ENCODE data around the gene IL1RAPL1. TPM values are rescaled to one million over a fixed set of nuclear protein-coding genes. Genes with fewer than 3 reads are reported as not detected.

Gene IL1RAPL1
- total and polyA plus RNA-seq, 2 donors (not counting 3 experiments of a cell fraction or from before 2014, with no cell fraction given), result 0.79 to 1.3 TPM

DNA sequence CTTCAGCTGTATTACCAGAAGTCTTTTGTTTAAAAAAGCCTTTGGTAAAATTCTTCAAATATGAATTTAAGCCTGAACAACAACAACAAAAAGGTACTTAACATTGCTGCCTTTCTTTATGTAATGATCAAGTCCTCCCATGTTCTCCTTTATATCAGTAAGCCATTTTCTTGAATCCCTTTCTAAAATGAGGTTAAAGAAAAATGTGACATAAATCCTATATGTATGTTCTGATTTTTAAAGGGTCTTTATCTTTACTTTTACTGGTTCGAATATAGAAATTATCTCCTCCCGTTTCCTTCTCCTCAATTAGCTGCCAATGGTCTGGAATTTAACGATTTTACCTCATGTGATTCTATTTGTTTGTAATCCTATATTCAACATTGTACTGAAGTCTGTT is 522.8 kb downstream of the IL1RAPL1 start:
- dilution Hi-C loops (cut with MboI; ENCODE audit: extremely low pct_ligation_motif_present, low sequenced_read_pairs), result no loop called here
- H3K4me3 ChIP-seq (replicated peaks in 1 of 3; ENCODE audit: insufficient read depth in 1 of 3, low read depth in 1 of 3, low read length in 3 of 3), result no peak overlapping the region
- CTCF ChIA-PET, result no interaction called here
- DNase-seq (ENCODE audit: low read depth, low spot score) (no peak), FAIRE-seq (no peak)
- H4K20me1 ChIP-seq (replicated peaks; ENCODE audit: control insufficient read depth, extremely low read depth, insufficient read depth, low read length), result no peaks in the 10 kb centered on the region
- no peaks in the 10 kb centered on the region for H3K4me1 ChIP-seq (ENCODE audit: control insufficient read depth, extremely low read depth, insufficient read depth, low read length)
- no peak overlapping the region for H3K27ac ChIP-seq (ENCODE audit: insufficient read depth, low read depth, low read length)
- no peak overlapping the region for H3K9ac ChIP-seq (replicated peaks; ENCODE audit: extremely low read depth, insufficient read depth, low read length)
- no peaks in the 10 kb centered on the region for H3K27me3 ChIP-seq (ENCODE audit: control insufficient read depth in 2 of 2, insufficient read depth in 2 of 2, low read length in 2 of 2)
- no TSS peak for BruUV-seq (replicated peaks)
- H3K9me1 ChIP-seq (replicated peaks; ENCODE audit: control insufficient read depth, extremely low read depth, insufficient read depth, low read length), result no peaks in the 10 kb centered on the region
- H3K79me2 ChIP-seq (ENCODE audit: control insufficient read depth, insufficient read depth, low read length), result no peaks in the 10 kb centered on the region
- POLR2A ChIA-PET, result no interaction called here
- no peak overlapping the region for H3K4me2 ChIP-seq (ENCODE audit: insufficient read depth, low read length)
- H2AFZ ChIP-seq (ENCODE audit: low read depth, low read length), result no peak overlapping the region
- no peak for TF ChIP-seq GATA2 (IDR thresholded peaks at IDR 0.05; ENCODE audit: insufficient read depth, insufficient read length, low read depth, low read length)
- TF ChIP-seq POLR2AphosphoS5 (IDR thresholded peaks at IDR 0.05; ENCODE audit: insufficient read depth, low read depth, low read length), result no peak
- TF ChIP-seq, protein P1, sequence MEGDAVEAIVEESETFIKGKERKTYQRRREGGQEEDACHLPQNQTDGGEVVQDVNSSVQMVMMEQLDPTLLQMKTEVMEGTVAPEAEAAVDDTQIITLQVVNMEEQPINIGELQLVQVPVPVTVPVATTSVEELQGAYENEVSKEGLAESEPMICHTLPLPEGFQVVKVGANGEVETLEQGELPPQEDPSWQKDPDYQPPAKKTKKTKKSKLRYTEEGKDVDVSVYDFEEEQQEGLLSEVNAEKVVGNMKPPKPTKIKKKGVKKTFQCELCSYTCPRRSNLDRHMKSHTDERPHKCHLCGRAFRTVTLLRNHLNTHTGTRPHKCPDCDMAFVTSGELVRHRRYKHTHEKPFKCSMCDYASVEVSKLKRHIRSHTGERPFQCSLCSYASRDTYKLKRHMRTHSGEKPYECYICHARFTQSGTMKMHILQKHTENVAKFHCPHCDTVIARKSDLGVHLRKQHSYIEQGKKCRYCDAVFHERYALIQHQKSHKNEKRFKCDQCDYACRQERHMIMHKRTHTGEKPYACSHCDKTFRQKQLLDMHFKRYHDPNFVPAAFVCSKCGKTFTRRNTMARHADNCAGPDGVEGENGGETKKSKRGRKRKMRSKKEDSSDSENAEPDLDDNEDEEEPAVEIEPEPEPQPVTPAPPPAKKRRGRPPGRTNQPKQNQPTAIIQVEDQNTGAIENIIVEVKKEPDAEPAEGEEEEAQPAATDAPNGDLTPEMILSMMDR (IDR thresholded peaks at IDR 0.05; ENCODE audit: extremely low read depth in 1 of 2, insufficient read depth in 1 of 2, low read depth in 1 of 2, low read length in 2 of 2), result no peak
- no peak for TF ChIP-seq EZH2 (IDR thresholded peaks at IDR 0.05; ENCODE audit: borderline replicate concordance, low read depth, low read length, severe bottlenecking)
- TF ChIP-seq JUN (IDR thresholded peaks at IDR 0.05; ENCODE audit: borderline replicate concordance, insufficient read depth, insufficient read length, low read depth), result no peak
- TF ChIP-seq POLR2A (IDR thresholded peaks at IDR 0.05; ENCODE audit: low read depth, low read length), result no peak
- no peak for TF ChIP-seq MYC (IDR thresholded peaks at IDR 0.05; ENCODE audit: low read depth, low read length)
- no peak for TF ChIP-seq MAX (IDR thresholded peaks at IDR 0.05; ENCODE audit: insufficient read depth, insufficient read length)
- no peak for TF ChIP-seq FOS (IDR thresholded peaks at IDR 0.05; ENCODE audit: borderline replicate concordance, insufficient read depth, low read length)
- no peaks in the 10 kb centered on the region for H3K36me3 ChIP-seq (ENCODE audit: control insufficient read depth in 2 of 2, extremely low read depth in 1 of 2, insufficient read depth in 2 of 2, low read length in 2 of 2)
- intact Hi-C loops (cut with micrococcal nuclease), result no loop called here
- H3K9me3 ChIP-seq (replicated peaks; ENCODE audit: control insufficient read depth, insufficient read depth, low read length), result no peaks in the 10 kb centered on the region

Measured in endothelial cell of umbilical vein (primary cell).